Parathyroid adenoma (tissue), 2 donors: ENCODE measurements around the gene MAP2K6.

ENCODE experiments used
- H2AFZ ChIP-seq: fragments of 300-600 bp; sonication (generic); one replicate; pipeline ENCODE4 v1.7.0; 2017; ENCODE audit warnings: antibody characterized with exemption, mild to moderate bottlenecking
- H3K27ac ChIP-seq: fragments of 300-600 bp; sonication (generic); one replicate; pipeline ENCODE4 v1.7.0; 2017
- H3K27me3 ChIP-seq: fragments of 300-600 bp; sonication (generic); one replicate; pipeline ENCODE4 v1.7.0; 2017; ENCODE audit warnings: low read length; ENCODE audit not compliant: control insufficient read depth, insufficient read depth
- H3K36me3 ChIP-seq: fragments of 300-600 bp; sonication (generic); one replicate; pipeline ENCODE4 v1.7.0; 2017; ENCODE audit warnings: low read length; ENCODE audit not compliant: control insufficient read depth, insufficient read depth
- H3K4me1 ChIP-seq: fragments of 300-600 bp; sonication (generic); one replicate; pipeline ENCODE4 v1.7.0; 2017; ENCODE audit warnings: control low read depth
- H3K4me2 ChIP-seq: fragments of 300-600 bp; sonication (generic); one replicate; pipeline ENCODE4 v1.7.0; 2017; ENCODE audit warnings: low read length
- H3K4me3 ChIP-seq: fragments of 300-600 bp; sonication (generic); one replicate; pipeline ENCODE4 v1.7.0; 2017; ENCODE audit warnings: low read depth, low read length
- H3K79me2 ChIP-seq: fragments of 300-600 bp; sonication (generic); one replicate; pipeline ENCODE4 v1.7.0; 2017; ENCODE audit warnings: control low read depth
- H3K9ac ChIP-seq: fragments of 300-600 bp; sonication (generic); one replicate; pipeline ENCODE4 v1.7.0; 2017; ENCODE audit warnings: mild to moderate bottlenecking
- H3K9me3 ChIP-seq: fragments of 300-600 bp; sonication (generic); one replicate; pipeline ENCODE4 v1.7.0; 2017; ENCODE audit warnings: low read length; ENCODE audit not compliant: control insufficient read depth
- TF ChIP-seq, protein P1 (sequence below): fragments of 300-600 bp; sonication (generic); IDR thresholded peaks from one replicate; pipeline ENCODE4 v1.7.0; 2017; ENCODE audit warnings: antibody characterized with exemption, mild to moderate bottlenecking
- donor health status: primary hyperparathyroidism.

The MAP2K6 gene

DNA sequence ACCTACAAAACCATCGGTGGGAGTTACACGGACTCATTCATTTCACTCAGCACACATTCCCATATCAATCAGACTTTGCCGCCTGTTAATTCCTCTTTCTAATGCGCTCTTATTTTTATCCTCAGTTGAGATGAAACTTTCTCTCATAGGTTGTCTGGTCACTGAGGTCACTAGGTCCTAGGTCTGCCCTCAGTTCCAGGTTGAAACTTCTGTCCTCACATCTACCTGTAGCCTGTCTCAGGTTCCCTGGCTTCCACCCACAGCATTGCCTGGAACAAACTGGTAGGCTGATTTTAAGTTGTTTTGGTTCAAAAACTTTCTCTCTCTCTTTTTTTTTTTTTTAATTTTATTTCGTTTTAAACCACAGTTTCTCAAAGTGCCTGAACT is 119.7 kb downstream of the MAP2K6 start:
- Histone ChIP-seq H3K4me2 (no peak overlapping the region), H3K79me2 (no peaks in the 10 kb centered on the region), H3K9me3 (no peaks in the 10 kb centered on the region), H3K9ac (no peak overlapping the region), H3K4me3 (no peak overlapping the region), H3K27ac (no peak overlapping the region), H2AFZ (no peak overlapping the region), H3K4me1 (no peaks in the 10 kb centered on the region), H3K27me3 (no peaks in the 10 kb centered on the region), H3K36me3 (no peaks in the 10 kb centered on the region)
- TF ChIP-seq, protein P1, sequence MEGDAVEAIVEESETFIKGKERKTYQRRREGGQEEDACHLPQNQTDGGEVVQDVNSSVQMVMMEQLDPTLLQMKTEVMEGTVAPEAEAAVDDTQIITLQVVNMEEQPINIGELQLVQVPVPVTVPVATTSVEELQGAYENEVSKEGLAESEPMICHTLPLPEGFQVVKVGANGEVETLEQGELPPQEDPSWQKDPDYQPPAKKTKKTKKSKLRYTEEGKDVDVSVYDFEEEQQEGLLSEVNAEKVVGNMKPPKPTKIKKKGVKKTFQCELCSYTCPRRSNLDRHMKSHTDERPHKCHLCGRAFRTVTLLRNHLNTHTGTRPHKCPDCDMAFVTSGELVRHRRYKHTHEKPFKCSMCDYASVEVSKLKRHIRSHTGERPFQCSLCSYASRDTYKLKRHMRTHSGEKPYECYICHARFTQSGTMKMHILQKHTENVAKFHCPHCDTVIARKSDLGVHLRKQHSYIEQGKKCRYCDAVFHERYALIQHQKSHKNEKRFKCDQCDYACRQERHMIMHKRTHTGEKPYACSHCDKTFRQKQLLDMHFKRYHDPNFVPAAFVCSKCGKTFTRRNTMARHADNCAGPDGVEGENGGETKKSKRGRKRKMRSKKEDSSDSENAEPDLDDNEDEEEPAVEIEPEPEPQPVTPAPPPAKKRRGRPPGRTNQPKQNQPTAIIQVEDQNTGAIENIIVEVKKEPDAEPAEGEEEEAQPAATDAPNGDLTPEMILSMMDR: no peak

DNA sequence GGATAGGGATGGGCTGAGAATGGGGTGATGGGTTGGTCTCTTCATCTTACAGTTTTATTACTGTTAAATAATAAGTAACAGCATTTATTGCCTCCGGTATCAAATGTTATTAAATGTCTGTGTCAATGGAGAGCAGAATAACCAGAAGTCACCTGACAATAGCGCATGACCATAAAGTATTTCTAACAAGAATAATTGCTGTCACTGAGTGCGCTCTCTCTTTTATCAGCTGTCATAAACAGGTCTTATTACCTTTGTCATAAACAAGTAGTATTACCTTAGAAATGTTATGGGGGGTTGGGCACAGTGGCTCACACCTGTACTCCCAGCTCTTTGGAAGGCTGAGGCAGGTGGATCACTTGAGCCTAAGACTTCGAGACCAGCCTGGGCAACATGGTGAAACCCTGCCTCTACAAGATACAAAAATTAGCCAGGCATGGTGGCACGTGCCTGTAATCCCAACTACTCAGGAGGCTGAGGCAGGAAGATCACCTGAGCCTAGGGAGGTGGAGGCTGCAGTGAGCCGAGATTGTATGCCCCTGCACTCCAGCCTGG is 120.6 kb downstream of the MAP2K6 start:
- Histone ChIP-seq H3K9me3 (no peaks in the 10 kb centered on the region), H3K36me3 (no peaks in the 10 kb centered on the region)

DNA sequence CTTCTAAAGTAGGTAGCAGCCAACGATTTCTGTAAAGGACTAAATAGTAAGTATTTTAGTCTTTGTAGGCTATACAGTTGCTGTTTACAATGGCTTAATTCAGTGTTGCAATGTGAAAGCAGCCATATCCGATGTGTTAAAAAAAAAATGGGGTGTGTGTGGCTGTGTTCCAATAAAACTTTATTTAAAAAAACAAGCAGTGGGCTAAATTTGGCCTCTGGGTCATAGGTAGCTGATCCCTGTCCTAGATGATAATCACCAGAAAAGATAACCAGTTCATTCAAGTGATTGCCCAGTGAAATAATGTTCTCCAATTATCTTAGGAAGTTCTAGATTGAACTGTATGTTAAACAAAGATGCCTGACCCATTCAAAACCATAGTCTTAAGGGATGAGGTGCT is 124.3 kb downstream of the MAP2K6 start:
- H3K36me3 ChIP-seq: no peaks in the 10 kb centered on the region
- no peak overlapping the region for H3K9ac ChIP-seq
- TF ChIP-seq, protein P1: no peak
- H3K79me2 ChIP-seq: no peaks in the 10 kb centered on the region
- H3K4me3 ChIP-seq: no peak overlapping the region
- no peak overlapping the region for H3K27ac ChIP-seq
- H2AFZ ChIP-seq: no peak overlapping the region
- no peak overlapping the region for H3K4me2 ChIP-seq
- H3K9me3 ChIP-seq: no peaks in the 10 kb centered on the region
- no peaks in the 10 kb centered on the region for H3K27me3 ChIP-seq
- H3K4me1 ChIP-seq: peaks cover 7% of the 10 kb centered on the region

More for the DNA sequence above, 120.6 kb downstream of the MAP2K6 start:
- TF ChIP-seq, protein P1: no peak
- Histone ChIP-seq H3K79me2 (no peaks in the 10 kb centered on the region), H3K4me2 (no peak overlapping the region), H3K27ac (no peak overlapping the region), H3K27me3 (no peaks in the 10 kb centered on the region), H3K9ac (no peak overlapping the region), H3K4me3 (no peak overlapping the region), H2AFZ (no peak overlapping the region), H3K4me1 (no peaks in the 10 kb centered on the region)

DNA sequence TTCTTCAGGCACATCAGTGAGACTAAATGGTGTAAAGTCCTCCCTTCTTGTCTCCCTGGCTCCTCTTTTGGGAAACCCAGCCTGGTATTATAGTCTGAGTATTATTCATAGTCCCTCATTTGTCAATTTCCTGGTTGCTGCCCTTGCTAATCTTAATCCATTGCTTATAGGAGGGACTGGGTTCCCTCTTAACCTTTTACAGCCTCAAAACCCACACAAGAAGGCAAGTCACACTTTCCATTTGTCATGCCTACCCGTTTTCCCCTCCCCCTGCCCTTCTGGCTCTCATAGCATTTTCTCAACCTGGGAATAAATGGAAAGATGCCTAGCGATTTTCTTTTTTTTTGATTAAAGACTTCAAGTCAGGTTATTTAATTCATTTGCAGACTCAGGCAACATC is 124.8 kb downstream of the MAP2K6 start:
- H3K9ac ChIP-seq: no peak overlapping the region
- no peak overlapping the region for H2AFZ ChIP-seq
- no peak overlapping the region for H3K4me2 ChIP-seq
- H3K27ac ChIP-seq: no peak overlapping the region
- H3K4me3 ChIP-seq: no peak overlapping the region
- no peaks in the 10 kb centered on the region for H3K79me2 ChIP-seq
- H3K4me1 ChIP-seq: peaks cover 7% of the 10 kb centered on the region
- H3K36me3 ChIP-seq: no peaks in the 10 kb centered on the region
- no peaks in the 10 kb centered on the region for H3K27me3 ChIP-seq
- no peaks in the 10 kb centered on the region for H3K9me3 ChIP-seq
- TF ChIP-seq, protein P1: no peak

DNA sequence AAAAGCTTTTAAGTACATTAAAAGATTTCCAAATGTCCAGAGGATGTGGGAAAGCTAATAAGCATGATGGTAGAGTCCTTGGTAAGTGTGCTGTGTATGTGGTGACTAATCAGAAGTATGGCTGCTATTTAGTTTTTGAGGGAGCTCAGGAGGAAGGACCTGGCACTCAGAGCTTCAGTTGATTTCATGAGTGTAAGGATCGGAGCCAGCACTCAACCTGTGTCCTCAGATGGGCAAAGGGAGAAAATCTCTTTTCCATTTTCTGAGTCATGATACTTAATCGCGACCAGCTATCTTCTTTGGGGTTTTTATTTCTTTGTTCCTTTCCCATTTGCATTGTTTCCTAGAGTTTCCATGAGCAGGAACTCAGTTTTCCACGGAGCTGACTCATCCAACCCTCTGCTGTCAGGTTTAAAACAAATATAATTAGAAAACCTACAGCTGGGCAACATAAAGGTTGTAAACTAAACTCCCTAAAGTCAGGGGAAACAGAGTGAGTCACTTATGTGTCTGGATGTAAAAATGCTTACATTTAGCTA is 125.4 kb downstream of the MAP2K6 start:
- no peaks in the 10 kb centered on the region for H3K79me2 ChIP-seq
- H3K27ac ChIP-seq: no peak overlapping the region
- H3K4me1 ChIP-seq: peaks cover 7% of the 10 kb centered on the region
- no peak overlapping the region for H3K4me2 ChIP-seq
- H3K27me3 ChIP-seq: no peaks in the 10 kb centered on the region
- peak overlapping the region; percentile 71 for H2AFZ ChIP-seq
- no peak overlapping the region for H3K4me3 ChIP-seq
- H3K9ac ChIP-seq: no peak overlapping the region
- H3K9me3 ChIP-seq: no peaks in the 10 kb centered on the region
- H3K36me3 ChIP-seq: no peaks in the 10 kb centered on the region
- TF ChIP-seq, protein P1: no peak
